ENCODE measurements around the gene CRCP.

Gene CRCP

DNA sequence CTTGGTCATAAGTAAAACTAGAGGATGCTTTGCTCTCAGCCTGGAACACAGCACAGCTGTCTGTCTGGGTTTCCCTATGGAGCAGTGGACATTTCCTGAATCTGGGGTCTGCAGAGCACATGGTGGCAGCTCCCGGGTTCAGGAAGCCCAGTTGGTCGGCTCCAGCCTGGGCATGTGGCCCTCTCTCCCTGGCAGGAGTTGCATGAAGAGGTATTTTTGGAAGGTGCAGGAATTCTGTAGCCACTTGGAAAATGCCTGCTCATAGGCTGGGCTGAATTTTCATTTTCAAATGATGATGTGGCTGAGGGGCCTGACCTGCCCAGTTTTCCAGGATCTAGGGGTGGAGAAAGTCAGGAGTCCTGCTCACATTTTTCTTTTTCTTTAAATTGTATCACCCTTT lies 83.8 kb downstream of the CRCP start:
- no peak for DNase-seq

DNA sequence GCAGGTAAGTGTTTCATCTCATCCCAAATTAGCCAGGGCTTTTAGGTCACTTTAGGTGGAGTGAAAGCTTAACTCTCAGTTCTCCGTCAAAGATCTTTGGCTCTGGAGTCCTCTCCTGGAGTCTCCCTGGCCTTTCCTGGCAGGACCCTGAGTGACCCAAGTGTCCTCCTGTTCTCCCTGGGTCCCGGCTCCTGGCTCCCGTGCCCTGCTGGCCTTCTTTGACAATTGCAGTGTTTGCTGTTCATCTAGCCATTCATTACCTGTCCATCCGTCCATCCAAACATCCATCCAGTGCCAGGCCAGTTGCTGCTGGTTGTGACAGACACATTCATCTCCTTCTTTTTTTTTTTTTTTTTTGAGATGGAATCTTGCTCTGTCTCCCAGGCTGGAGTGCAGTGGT lies 84.3 kb downstream of the CRCP start:
- no peak for DNase-seq

DNA sequence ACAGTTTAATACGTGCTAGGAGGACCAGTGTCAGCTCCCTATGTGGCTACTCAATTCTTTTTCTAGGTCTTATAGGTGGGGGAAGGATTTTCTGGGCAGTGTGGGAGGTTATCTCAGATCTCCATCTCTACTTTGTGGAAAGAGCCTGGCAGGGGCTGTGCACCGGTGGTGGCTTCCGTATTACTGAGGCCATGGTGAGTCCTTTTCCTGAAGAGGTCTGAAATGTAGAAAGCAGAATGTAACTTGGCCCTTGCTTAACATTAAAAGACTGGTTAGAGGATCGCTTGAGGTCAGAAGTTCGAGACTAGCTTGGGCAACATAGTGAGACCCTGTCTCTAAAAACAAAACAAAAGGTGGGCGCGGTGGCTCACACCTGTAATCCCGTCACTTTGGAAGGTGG lies 87.8 kb downstream of the CRCP start:
- DNase-seq = no peak

Measured in NCI-H510A treated with DMSO at 0.1 percent for 48 hours (cell line).